NCI-H524 treated with DMSO at 0.1 percent for 48 hours (cell line): Measurements from ENCODE around the gene MTCL1.
A peak's percentile ranks its signal among the peaks of the same experiment; 100 is the strongest.

Experiments used
- DNase-seq: peaks from one replicate; lab custom pipeline; 2025; lab: John Stamatoyannopoulos, UW

The MTCL1 gene

DNA sequence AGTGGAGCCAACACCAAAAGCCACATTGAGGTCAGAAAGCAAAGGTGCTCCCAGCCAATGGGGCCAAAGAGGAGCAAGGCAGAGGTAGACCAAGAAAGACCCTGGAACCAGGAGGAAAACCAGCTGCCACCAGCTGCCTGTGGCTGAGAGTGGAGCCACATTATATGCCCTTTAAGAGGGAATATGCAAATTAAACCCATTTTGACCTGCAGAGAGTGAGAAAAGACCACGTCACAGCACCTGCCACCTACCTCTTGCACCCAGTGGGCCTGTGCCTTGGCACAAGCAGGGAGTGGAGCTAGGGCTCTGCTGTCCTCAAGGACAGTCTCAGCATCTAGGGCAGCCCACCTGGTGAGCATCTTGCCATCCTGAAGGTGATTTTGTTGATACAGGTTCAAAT, 161.3 kb downstream of the MTCL1 start:
- no peak for DNase-seq

DNA sequence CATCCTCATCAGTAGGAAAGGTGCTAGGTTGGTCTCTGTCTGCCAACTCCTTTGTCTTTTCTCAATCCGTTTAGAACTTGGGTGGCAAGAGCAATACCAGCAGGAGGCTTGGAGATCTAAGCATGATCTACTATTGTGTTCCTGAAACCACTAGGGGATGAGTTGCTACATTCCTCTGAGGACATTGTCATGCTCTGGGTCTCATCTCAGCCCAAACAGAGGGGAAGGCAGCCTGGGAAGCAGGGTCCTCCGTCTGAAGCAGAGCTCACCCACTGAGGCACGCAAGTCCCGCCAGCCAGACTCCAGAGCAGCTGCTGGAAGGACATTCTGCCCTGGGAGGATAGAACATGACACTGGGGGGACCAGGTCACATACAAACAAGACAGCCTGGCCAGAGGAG, 162.9 kb downstream of the MTCL1 start:
- DNase-seq = no peak

DNA sequence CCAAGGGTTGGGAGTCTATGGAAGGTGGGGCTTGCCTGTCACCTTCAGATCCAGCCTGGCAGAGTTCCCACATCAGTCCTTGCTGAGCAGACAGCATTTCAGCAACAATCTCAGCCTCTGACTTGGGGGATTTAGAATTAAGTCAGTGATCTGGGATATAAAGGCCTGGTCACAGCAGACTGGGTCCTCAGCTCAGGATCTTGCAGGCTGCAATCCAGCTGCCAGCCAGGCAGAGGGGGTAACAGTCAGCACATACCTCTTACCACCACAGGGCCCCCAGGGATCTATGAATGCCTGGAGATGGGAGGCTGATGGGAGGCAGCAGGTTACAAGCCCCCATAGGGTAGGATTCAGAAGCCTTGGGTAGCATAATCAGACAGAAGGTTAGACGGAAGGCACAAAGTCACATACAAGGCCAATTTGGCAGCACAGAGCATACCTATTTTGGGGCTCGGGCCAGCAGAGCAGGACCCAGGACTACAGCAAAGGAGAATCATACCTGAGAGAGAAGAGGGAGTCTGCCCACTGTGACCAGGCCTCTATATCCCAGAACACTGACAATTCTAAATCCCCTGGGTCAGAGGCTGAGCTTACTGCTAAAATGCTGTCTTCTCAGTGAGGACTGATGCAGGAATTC, 163.5 kb downstream of the MTCL1 start:
- DNase-seq = no peak

DNA sequence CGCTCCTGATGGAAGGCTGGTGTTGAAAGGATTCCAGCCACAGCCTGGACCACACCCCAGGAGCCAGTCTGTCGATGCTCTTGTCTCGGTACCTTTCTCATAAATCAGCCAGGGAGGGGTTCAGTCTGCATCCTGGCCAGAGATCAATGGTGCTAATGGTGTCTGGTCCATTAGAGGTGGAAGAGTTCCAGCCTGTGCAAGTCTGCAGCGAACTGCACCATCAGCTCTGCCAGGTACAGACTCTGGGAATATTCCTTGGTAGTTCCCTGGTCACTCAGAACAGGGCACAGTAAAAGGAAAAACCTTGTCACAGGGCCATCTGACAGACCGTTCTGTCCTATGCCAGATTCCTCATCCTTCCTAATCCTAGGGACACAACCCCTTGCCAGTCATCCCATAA, 164.3 kb downstream of the MTCL1 start:
- DNase-seq = no peak

DNA sequence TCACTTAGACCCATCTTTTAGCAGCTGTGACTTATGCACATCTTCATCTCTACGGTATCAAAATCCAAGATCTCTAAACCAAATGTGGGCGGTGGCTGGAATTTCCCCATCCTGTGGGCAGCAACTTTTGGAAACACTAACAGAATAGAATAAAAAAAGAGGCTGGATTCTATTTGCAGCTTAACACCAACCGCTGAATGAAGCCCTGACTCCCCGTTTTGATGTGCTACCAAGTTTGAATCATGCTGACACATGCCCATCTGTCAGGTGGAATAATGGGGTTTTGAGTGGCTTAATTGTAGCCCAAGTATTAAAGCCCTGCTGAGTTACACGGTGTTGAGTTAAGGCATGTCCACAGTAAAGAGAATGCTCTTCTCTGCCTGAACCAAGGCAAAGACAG, 165.2 kb downstream of the MTCL1 start:
- DNase-seq = peak; percentile 9

DNA sequence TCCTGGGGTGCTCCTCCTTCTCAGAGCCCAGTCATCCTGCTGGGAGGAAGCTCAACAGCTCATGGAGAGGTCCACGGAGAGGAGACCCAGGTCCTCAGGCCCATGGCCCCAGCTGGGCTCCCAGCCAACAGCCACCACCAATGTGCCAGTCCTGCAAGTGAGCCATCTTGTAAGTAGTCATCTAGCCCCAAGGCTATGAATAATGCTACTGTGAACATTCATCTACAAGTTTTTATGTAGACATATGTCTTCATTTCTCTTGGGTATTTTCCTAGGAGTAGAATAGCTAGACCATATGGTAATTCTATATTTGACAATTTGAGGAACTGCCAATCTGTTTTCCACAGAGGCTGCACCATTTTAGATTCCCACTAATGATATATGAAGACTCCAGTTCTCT, 166.1 kb downstream of the MTCL1 start:
- no peak for DNase-seq

DNA sequence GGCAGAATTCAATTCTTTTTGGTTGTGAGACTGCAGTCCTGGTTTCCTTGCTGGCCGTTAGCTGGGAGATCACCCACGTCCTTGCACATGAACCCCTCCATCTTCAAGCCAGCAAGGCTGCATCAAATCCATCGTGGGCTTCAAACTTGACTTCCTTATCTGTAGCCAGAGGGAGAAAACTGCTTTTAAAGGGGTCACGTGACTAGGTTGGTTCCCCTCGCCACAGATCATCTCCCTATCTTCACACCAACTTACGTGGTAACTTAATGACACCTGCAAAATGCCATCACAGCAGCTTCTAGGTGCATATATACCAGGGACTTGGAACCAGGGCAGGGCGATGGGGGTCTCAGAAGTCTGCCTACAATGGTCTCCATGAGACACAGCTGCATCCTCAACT, 169.5 kb downstream of the MTCL1 start:
- DNase-seq = no peak

DNA sequence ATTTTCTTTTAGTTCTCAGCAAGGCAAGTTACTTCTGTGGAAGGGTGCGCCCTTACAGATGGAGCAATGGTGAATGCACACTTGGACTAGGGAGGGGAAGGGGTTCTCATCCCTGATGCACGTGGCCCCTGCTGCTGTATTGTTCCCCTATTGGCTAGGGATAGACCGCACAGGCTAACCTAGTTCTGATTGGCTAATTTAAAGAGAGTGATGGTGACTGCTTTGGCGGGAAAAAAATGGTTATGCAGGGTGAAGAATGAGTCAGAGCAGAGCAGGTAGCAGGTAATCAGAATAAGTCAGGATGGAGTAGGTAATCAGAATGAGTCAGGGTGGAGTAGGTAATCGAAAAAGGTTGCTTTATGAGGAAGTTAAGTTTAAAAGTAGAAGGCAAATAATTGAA, 171.5 kb downstream of the MTCL1 start:
- DNase-seq = no peak

DNA sequence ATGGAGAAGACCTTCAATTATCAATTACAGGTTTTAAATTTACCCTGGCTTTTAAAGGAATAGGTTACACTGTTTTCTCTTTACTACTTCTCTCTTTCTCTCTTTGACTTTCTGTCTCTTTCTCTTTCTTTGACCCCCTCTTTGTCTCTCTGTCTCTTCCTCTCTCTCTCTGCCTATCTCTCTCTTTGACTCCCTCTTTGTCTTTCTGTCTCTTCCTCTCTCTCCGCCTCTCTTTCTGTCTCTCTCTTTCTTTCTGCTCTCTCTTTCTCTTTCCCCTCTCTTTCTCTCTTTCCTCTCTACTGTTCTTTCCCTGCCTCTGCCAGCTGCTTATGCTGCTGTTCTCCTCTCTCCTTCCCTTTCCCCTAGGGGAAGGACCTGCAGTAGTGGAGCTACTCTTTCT, 175.7 kb downstream of the MTCL1 start:
- no peak for DNase-seq
